PC-9 (cell line): Measurements from ENCODE around the gene GFRA1. TPM values are rescaled to one million over a fixed set of nuclear protein-coding genes. Genes with fewer than 3 reads are reported as not detected.

ENCODE experiments used
- BruUV-seq: library from RNA; stranded (reverse); fragments of 400-500 nt; replicated peaks from 2 replicates; lab custom pipeline; 2021; lab: Mats Ljungman, UMichigan
- CTCF ChIA-PET: fragments of 300-600 bp; sonication (Branson Sonifier 250); formaldehyde crosslinking; loops from one replicate; lab custom pipeline; 2022; ENCODE audit warnings: antibody characterized with exemption; lab: Charles Lee
- POLR2A ChIA-PET: fragments of 300-600 bp; sonication (Branson Sonifier 250); formaldehyde crosslinking; loops from one replicate; lab custom pipeline; 2022; ENCODE audit warnings: antibody characterized with exemption; ENCODE audit not compliant: unreplicated experiment; lab: Charles Lee
- DNase-seq, 2 experiments: peaks; one replicate each; pipeline versions ENCODE4 v3.0.0 to v3.0.0-alpha.2; 2015 to 2022; ENCODE audit warnings: mixed read lengths in 1 of 2
- H2AFZ ChIP-seq: fragments of 200-600 bp; sonication (generic); 2 replicates; pipeline ENCODE4 v1.8.1; 2017; ENCODE audit warnings: antibody characterized with exemption
- H3F3A ChIP-seq: fragments of 200-600 bp; sonication (generic); 2 replicates; pipeline ENCODE4 v1.8.1; 2017; ENCODE audit warnings: antibody characterized with exemption, mild to moderate bottlenecking, low read depth; ENCODE audit not compliant: insufficient read depth
- H3K27ac ChIP-seq: fragments of 200-600 bp; sonication (generic); 2 replicates; pipeline ENCODE4 v1.6.1; 2016; ENCODE audit warnings: mixed run types
- H3K27me3 ChIP-seq: fragments of 200-600 bp; sonication (generic); 2 replicates; pipeline ENCODE4 v1.6.1; 2016; ENCODE audit warnings: low read depth, mixed run types; ENCODE audit not compliant: insufficient read depth
- H3K36me3 ChIP-seq: fragments of 200-600 bp; sonication (generic); 2 replicates; pipeline ENCODE4 v1.6.1; 2016; ENCODE audit warnings: low read depth, mixed run types
- H3K4me1 ChIP-seq: fragments of 200-600 bp; sonication (generic); replicated peaks from 2 replicates; pipeline ENCODE4 v1.6.1; 2016; ENCODE audit warnings: mixed run types; ENCODE audit not compliant: insufficient read depth
- H3K4me2 ChIP-seq: fragments of 200-600 bp; sonication (generic); 2 replicates; pipeline ENCODE4 v1.6.1; 2017; ENCODE audit warnings: mixed run types
- H3K4me3 ChIP-seq: fragments of 200-600 bp; sonication (generic); 2 replicates; pipeline ENCODE4 v1.6.1; 2016; ENCODE audit warnings: mixed run types
- H3K79me2 ChIP-seq: fragments of 200-600 bp; sonication (generic); 2 replicates; pipeline ENCODE4 v1.6.1; 2017; ENCODE audit warnings: low read depth, mixed run types
- H3K9me2 ChIP-seq: fragments of 200-600 bp; sonication (generic); 2 replicates; pipeline ENCODE4 v1.8.1; 2017; ENCODE audit warnings: mild to moderate bottlenecking; ENCODE audit not compliant: insufficient read depth
- H3K9me3 ChIP-seq: fragments of 200-600 bp; sonication (generic); 2 replicates; pipeline ENCODE4 v1.8.1; 2016; ENCODE audit warnings: low read depth; ENCODE audit not compliant: insufficient read depth
- H4K20me1 ChIP-seq: fragments of 200-600 bp; sonication (generic); 2 replicates; pipeline ENCODE4 v1.8.1; 2017; ENCODE audit not compliant: insufficient read depth
- CTCF ChIP-seq: fragments of 200-600 bp; sonication (generic); conservative IDR thresholded peaks from 2 replicates; pipeline ENCODE4 v1.6.1; 2017; ENCODE audit warnings: mixed run types, antibody characterized with exemption, mild to moderate bottlenecking, moderate library complexity
- EZH2 ChIP-seq: fragments of 200-600 bp; sonication (generic); IDR thresholded peaks from 2 replicates; pipeline ENCODE4 v1.8.0; 2017; ENCODE audit warnings: antibody characterized with exemption, low read depth
- intact Hi-C: fragments of 100-400 bp; cut with micrococcal nuclease; formaldehyde crosslinking; loops from one replicate; pipeline ENCODE4 v1.10.0; 2022; ENCODE audit not compliant: unreplicated experiment
- total RNA-seq: library from RNA; stranded (reverse); gene quantifications from 2 replicates; pipeline ENCODE4 v1.2.3, GENCODE V29; 2021

The GFRA1 gene
- total RNA-seq, 1 experiment from 2014 or later, result 0.11 TPM

GRCh38 chr10:116063107-116063506 is 209.9 kb downstream of the GFRA1 start:
- no TSS peak for BruUV-seq
- no peak overlapping the region for H3K27ac ChIP-seq

GRCh38 chr10:116060864-116061263 is 212.1 kb downstream of the GFRA1 start:
- Histone ChIP-seq H3K27ac (no peak overlapping the region), H3K4me1 (no peaks in the 10 kb centered on the region), H3K9me2 (no peaks in the 10 kb centered on the region), H3K27me3 (peaks cover 24% of the 10 kb centered on the region), H2AFZ (no peak overlapping the region), H3K4me3 (no peak overlapping the region), H4K20me1 (no peaks in the 10 kb centered on the region), H3F3A (no peaks in the 10 kb centered on the region), H3K4me2 (no peak overlapping the region), H3K79me2 (no peaks in the 10 kb centered on the region), H3K36me3 (no peaks in the 10 kb centered on the region), H3K9me3 (no peaks in the 10 kb centered on the region)
- CTCF ChIA-PET, result no interaction called here
- no peak for TF ChIP-seq CTCF
- no peak for TF ChIP-seq EZH2
- POLR2A ChIA-PET, result no interaction called here
- intact Hi-C loops, result no loop called here
- DNase-seq, result no peak
- no TSS peak for BruUV-seq

More at GRCh38 chr10:116063107-116063506, 209.9 kb downstream of the GFRA1 start:
- no peak for DNase-seq
- H3K4me3 ChIP-seq, result no peak overlapping the region
- no peaks in the 10 kb centered on the region for H4K20me1 ChIP-seq
- POLR2A ChIA-PET, result no interaction called here
- no peaks in the 10 kb centered on the region for H3K9me2 ChIP-seq
- H3K27me3 ChIP-seq, result peaks cover 15% of the 10 kb centered on the region
- TF ChIP-seq EZH2, result no peak
- TF ChIP-seq CTCF, result no peak
- H3K4me1 ChIP-seq, result no peaks in the 10 kb centered on the region
- CTCF ChIA-PET, result no interaction called here
- no peaks in the 10 kb centered on the region for H3F3A ChIP-seq
- no peak overlapping the region for H2AFZ ChIP-seq
- H3K36me3 ChIP-seq, result no peaks in the 10 kb centered on the region
- no peaks in the 10 kb centered on the region for H3K79me2 ChIP-seq
- intact Hi-C loops, result no loop called here
- H3K9me3 ChIP-seq, result no peaks in the 10 kb centered on the region
- no peak overlapping the region for H3K4me2 ChIP-seq

GRCh38 chr10:116059320-116059719 is 213.7 kb downstream of the GFRA1 start:
- ChIA-PET CTCF (no interaction called here), POLR2A (no interaction called here)
- Histone ChIP-seq H3K4me1 (no peaks in the 10 kb centered on the region), H3K9me2 (no peaks in the 10 kb centered on the region), H3K79me2 (no peaks in the 10 kb centered on the region), H2AFZ (no peak overlapping the region), H3K4me3 (no peak overlapping the region), H3F3A (no peaks in the 10 kb centered on the region), H3K4me2 (no peak overlapping the region), H3K27ac (no peak overlapping the region), H4K20me1 (no peaks in the 10 kb centered on the region), H3K9me3 (no peaks in the 10 kb centered on the region), H3K36me3 (no peaks in the 10 kb centered on the region), H3K27me3 (peaks cover 24% of the 10 kb centered on the region)
- intact Hi-C loops, result no loop called here
- no TSS peak for BruUV-seq
- TF ChIP-seq EZH2, result no peak
- TF ChIP-seq CTCF, result no peak
- no peak for DNase-seq
